Mesothelial cell of epicardium (in vitro differentiated cells): Measurements from ENCODE around the gene SNTG2. TPM values are rescaled to one million over a fixed set of nuclear protein-coding genes. Genes with fewer than 3 reads are reported as not detected.

ENCODE experiments used
- DNase-seq, 2 experiments: peaks; one replicate each; pipeline ENCODE4 v3.0.0; 2021; ENCODE audit warnings: low spot score in 2 of 2; ENCODE audit not compliant: unreplicated experiment in 2 of 2
- H3K27ac Mint-ChIP-seq: 2 replicates; pipeline ENCODE4 v1.8.0; 2021; ENCODE audit warnings: mixed read lengths
- H3K27me3 Mint-ChIP-seq: 2 replicates; pipeline ENCODE4 v1.8.0; 2021; ENCODE audit warnings: low read depth, mixed read lengths
- H3K36me3 Mint-ChIP-seq: 2 replicates; pipeline ENCODE4 v1.8.0; 2021; ENCODE audit warnings: mixed read lengths
- H3K4me1 Mint-ChIP-seq: 2 replicates; pipeline ENCODE4 v1.8.0; 2021; ENCODE audit warnings: mixed read lengths
- H3K4me3 Mint-ChIP-seq: 2 replicates; pipeline ENCODE4 v1.8.0; 2021; ENCODE audit warnings: mild to moderate bottlenecking, moderate library complexity, mixed read lengths
- H3K9me3 Mint-ChIP-seq: 2 replicates; pipeline ENCODE4 v1.8.0; 2021; ENCODE audit warnings: mixed read lengths
- CTCF ChIP-seq: fragments of 200-600 bp; sonication (generic); IDR thresholded peaks from one replicate; pipeline ENCODE4 v1.5.0; 2021; ENCODE audit warnings: antibody characterized with exemption; ENCODE audit not compliant: unreplicated experiment
- total RNA-seq: library from RNA; stranded (reverse); gene quantifications from 3 replicates; pipeline ENCODE4 v1.2.1, GENCODE V29; 2021

The SNTG2 gene
- total RNA-seq, 1 donor from 2014 or later, result not detected

GRCh38 chr2:1170711-1171110 lies 220.1 kb downstream of the SNTG2 start:
- Mint-ChIP-seq H3K27me3 (peaks cover 1% of the 10 kb centered on the region), H3K4me1 (peaks cover 2% of the 10 kb centered on the region), H3K27ac (no peak overlapping the region), H3K4me3 (no peak overlapping the region), H3K9me3 (peaks cover 13% of the 10 kb centered on the region), H3K36me3 (no peaks in the 10 kb centered on the region)
- DNase-seq, result no peak
- no peak for TF ChIP-seq CTCF

GRCh38 chr2:1173528-1173927 lies 222.9 kb downstream of the SNTG2 start:
- TF ChIP-seq CTCF, result no peak
- no peak overlapping the region for H3K4me3 Mint-ChIP-seq
- H3K4me1 Mint-ChIP-seq, result peaks cover 2% of the 10 kb centered on the region
- H3K27ac Mint-ChIP-seq, result no peak overlapping the region
- no peaks in the 10 kb centered on the region for H3K36me3 Mint-ChIP-seq
- H3K27me3 Mint-ChIP-seq, result peaks cover 1% of the 10 kb centered on the region
- peaks cover 19% of the 10 kb centered on the region for H3K9me3 Mint-ChIP-seq
- no peak for DNase-seq

GRCh38 chr2:1181893-1182292 lies 231.2 kb downstream of the SNTG2 start:
- no peaks in the 10 kb centered on the region for H3K4me1 Mint-ChIP-seq
- H3K27ac Mint-ChIP-seq, result no peak overlapping the region
- no peak for DNase-seq
- TF ChIP-seq CTCF, result no peak
- H3K9me3 Mint-ChIP-seq, result peaks cover 32% of the 10 kb centered on the region
- no peak overlapping the region for H3K4me3 Mint-ChIP-seq
- H3K36me3 Mint-ChIP-seq, result no peaks in the 10 kb centered on the region
- no peaks in the 10 kb centered on the region for H3K27me3 Mint-ChIP-seq

- Mint-ChIP-seq H3K9me3 (peaks cover 30% of the 10 kb centered on the region), H3K27ac (no peak overlapping the region), H3K4me1 (no peaks in the 10 kb centered on the region), H3K4me3 (no peak overlapping the region), H3K36me3 (no peaks in the 10 kb centered on the region), H3K27me3 (no peaks in the 10 kb centered on the region)
- TF ChIP-seq CTCF, result no peak
- no peak for DNase-seq
Measured at GRCh38 chr2:1183300-1183699, 232.7 kb downstream of the SNTG2 start.

GRCh38 chr2:1186421-1186820 lies 235.8 kb downstream of the SNTG2 start:
- peaks cover 30% of the 10 kb centered on the region for H3K9me3 Mint-ChIP-seq
- no peak for TF ChIP-seq CTCF
- H3K27me3 Mint-ChIP-seq, result peaks cover 2% of the 10 kb centered on the region
- H3K4me3 Mint-ChIP-seq, result no peak overlapping the region
- no peak overlapping the region for H3K27ac Mint-ChIP-seq
- H3K4me1 Mint-ChIP-seq, result no peaks in the 10 kb centered on the region
- H3K36me3 Mint-ChIP-seq, result no peaks in the 10 kb centered on the region
- DNase-seq, result no peak

GRCh38 chr2:1187189-1187588 lies 236.5 kb downstream of the SNTG2 start:
- Mint-ChIP-seq H3K27ac (no peak overlapping the region), H3K36me3 (no peaks in the 10 kb centered on the region), H3K9me3 (peaks cover 30% of the 10 kb centered on the region), H3K27me3 (peaks cover 2% of the 10 kb centered on the region), H3K4me3 (no peak overlapping the region), H3K4me1 (no peaks in the 10 kb centered on the region)
- no peak for DNase-seq
- no peak for TF ChIP-seq CTCF
